HepG2 (cell line): ENCODE measurements around the gene CSPG5. TPM values are rescaled to one million over a fixed set of nuclear protein-coding genes. Genes with fewer than 3 reads are reported as not detected.

Experiments used
- ATAC-seq: fragments of 200-7000 bp; cut with Tn5 transposase; 3 replicates; pipeline ENCODE4 v1.9.1; 2020; ENCODE audit warnings: mild to moderate bottlenecking, moderate library complexity
- BruUV-seq: library from RNA; stranded (reverse); fragments of 400-500 nt; replicated peaks from 2 replicates; lab custom pipeline; 2021; lab: Mats Ljungman, UMichigan
- CTCF ChIA-PET: fragments of 300-600 bp; formaldehyde crosslinking; extraction: SDS; loops from one replicate; lab custom pipeline; 2021; ENCODE audit warnings: low total read pairs, inconsistent platforms, low intra/inter-chr PET ratio; lab: Yijun Ruan, JAX
- POLR2A ChIA-PET: fragments of 350-600 bp; sonication (Branson Sonifier 250); formaldehyde crosslinking; loops from one replicate; lab custom pipeline; 2020; ENCODE audit warnings: antibody characterized with exemption, inconsistent platforms; lab: Yijun Ruan, JAX
- DNase-seq: peaks from one replicate; pipeline ENCODE4 v3.0.0-alpha.2; 2015; ENCODE audit warnings: low spot score
- FAIRE-seq: peaks from 3 replicates; lab custom pipeline; 2011; peaks lifted over from hg19 to GRCh38; lab: Jason Lieb, UNC
- H2AFZ ChIP-seq: one replicate; pipeline ENCODE4 v1.6.1; 2011; ENCODE audit warnings: low read length, inconsistent platforms
- H3K27ac ChIP-seq: fragments of 300-600 bp; 3 replicates; pipeline ENCODE4 v1.8.0; 2011; ENCODE audit warnings: mixed run types, mild to moderate bottlenecking, mixed read lengths, low read length, inconsistent platforms; ENCODE audit not compliant: insufficient read depth; ENCODE audit errors: extremely low read length
- H3K27me3 ChIP-seq, 2 experiments: fragments of 200-600 bp in 1 of 2; 2 replicates in 1 of 2; 3 replicates in 1 of 2; pipeline versions ENCODE4 v1.6.0 to v1.8.0; 2011; ENCODE audit warnings: low read length in 2 of 2, mild to moderate bottlenecking in 2 of 2, moderate library complexity in 2 of 2, inconsistent platforms in 1 of 2; ENCODE audit not compliant: insufficient read depth in 2 of 2, control insufficient read depth in 1 of 2
- H3K36me3 ChIP-seq, 2 experiments: fragments of 200-600 bp in 1 of 2; replicated peaks in 1 of 2; 2 replicates in 1 of 2; 3 replicates in 1 of 2; pipeline versions ENCODE4 v1.5.1 to v1.8.0; 2011; ENCODE audit warnings: low read length in 2 of 2, inconsistent platforms in 1 of 2; ENCODE audit not compliant: insufficient read depth in 2 of 2, control insufficient read depth in 1 of 2
- H3K4me1 ChIP-seq: 2 replicates; pipeline ENCODE4 v1.5.1; 2012; ENCODE audit warnings: low read length, inconsistent platforms; ENCODE audit not compliant: insufficient read depth
- H3K4me2 ChIP-seq: 2 replicates; pipeline ENCODE4 v1.6.0; 2011; ENCODE audit warnings: low read depth, low read length, inconsistent platforms
- H3K4me3 ChIP-seq, 3 experiments: fragments of 200-600 bp in 1 of 3; sonication (generic), shearing (Covaris generic) in 1 of 3; replicated peaks in 1 of 3; 2 replicates each; pipeline ENCODE4 v1.5.1; 2011 to 2016; ENCODE audit warnings: low read length in 3 of 3, inconsistent platforms in 2 of 3, low read depth in 2 of 3, mild to moderate bottlenecking in 2 of 3, control low read depth in 1 of 3, mixed read lengths in 1 of 3; ENCODE audit not compliant: insufficient read depth in 1 of 3
- H3K79me2 ChIP-seq: one replicate; pipeline ENCODE4 v1.6.1; 2011; ENCODE audit warnings: low read length, inconsistent platforms; ENCODE audit not compliant: insufficient read depth
- H3K9ac ChIP-seq: 2 replicates; pipeline ENCODE4 v1.6.0; 2011; ENCODE audit warnings: mild to moderate bottlenecking, low read depth, low read length, inconsistent platforms; ENCODE audit not compliant: insufficient read depth
- H3K9me3 ChIP-seq: 2 replicates; pipeline ENCODE4 v1.5.1; 2012; ENCODE audit warnings: mild to moderate bottlenecking, low read length
- H4K20me1 ChIP-seq: 2 replicates; pipeline ENCODE4 v1.6.0; 2011; ENCODE audit warnings: inconsistent platforms, mild to moderate bottlenecking, low read length, moderate library complexity; ENCODE audit not compliant: insufficient read depth
- CBFB ChIP-seq: sonication (generic); formaldehyde crosslinking; IDR thresholded peaks from 2 replicates; pipeline ENCODE4 v1.4.0; 2020; ENCODE audit warnings: missing genetic modification reagents
- ETV6 ChIP-seq: sonication (generic); formaldehyde crosslinking; conservative IDR thresholded peaks from 2 replicates; pipeline ENCODE4 v1.4.0; 2020; ENCODE audit warnings: missing genetic modification reagents
- FOXK2 ChIP-seq: fragments of 450-650 bp; IDR thresholded peaks from 2 replicates; pipeline ENCODE4 v1.6.1; 2016
- JUND ChIP-seq: sonication (generic); formaldehyde crosslinking; IDR thresholded peaks from 2 replicates; pipeline ENCODE4 v1.8.0; 2022; ENCODE audit warnings: mild to moderate bottlenecking, missing genetic modification reagents
- KAT2B ChIP-seq: fragments of 150-350 bp; IDR thresholded peaks from 2 replicates; pipeline ENCODE4 v1.6.1; 2014; ENCODE audit warnings: low read depth, low read length, borderline replicate concordance
- MIER2 ChIP-seq: IDR thresholded peaks from 2 replicates; pipeline ENCODE4 v1.6.1; 2016; ENCODE audit warnings: missing biosample characterization, missing genetic modification reagents
- NFKBIZ ChIP-seq: IDR thresholded peaks from 2 replicates; pipeline ENCODE4 v1.6.1; 2018; ENCODE audit warnings: missing genetic modification reagents, missing compliant biosample characterization
- RARA ChIP-seq: IDR thresholded peaks from 2 replicates; pipeline ENCODE4 v1.6.1; 2016; ENCODE audit warnings: missing genetic modification reagents, missing compliant biosample characterization
- SKI ChIP-seq: fragments of 450-650 bp; IDR thresholded peaks from one replicate; pipeline ENCODE4 v1.6.1; 2018; ENCODE audit warnings: mild to moderate bottlenecking; ENCODE audit not compliant: partially characterized antibody
- SRSF9 ChIP-seq: fragments of 200-400 bp; formaldehyde crosslinking; IDR thresholded peaks from 2 replicates; pipeline ENCODE4 v1.6.1; 2018; ENCODE audit warnings: borderline replicate concordance, mild to moderate bottlenecking, low read depth, low read length; ENCODE audit not compliant: insufficient read depth, poor library complexity, severe bottlenecking
- TERF1 ChIP-seq: sonication (generic); formaldehyde crosslinking; IDR thresholded peaks from 2 replicates; pipeline ENCODE4 v1.8.0; 2022; ENCODE audit warnings: mild to moderate bottlenecking, missing genetic modification reagents, moderate library complexity
- YEATS2 ChIP-seq: sonication (generic); formaldehyde crosslinking; IDR thresholded peaks from 2 replicates; pipeline ENCODE4 v1.4.0; 2020; ENCODE audit warnings: missing genetic modification reagents, borderline replicate concordance
- ZNF282 ChIP-seq: fragments of 450-650 bp; IDR thresholded peaks from 2 replicates; pipeline ENCODE4 v1.6.1; 2018; ENCODE audit not compliant: partially characterized antibody
- ZNF431 ChIP-seq: sonication (generic); formaldehyde crosslinking; IDR thresholded peaks from 2 replicates; pipeline ENCODE4 v1.9.0; 2022; ENCODE audit warnings: missing genetic modification reagents, low read depth, mild to moderate bottlenecking, borderline replicate concordance
- ZNF451 ChIP-seq: sonication (generic); formaldehyde crosslinking; IDR thresholded peaks from 2 replicates; pipeline ENCODE4 v1.5.0; 2020; ENCODE audit warnings: mild to moderate bottlenecking, missing genetic modification reagents
- ZNF577 ChIP-seq: sonication (generic); formaldehyde crosslinking; IDR thresholded peaks from 2 replicates; pipeline ENCODE4 v1.4.0; 2020; ENCODE audit warnings: mild to moderate bottlenecking, low read depth, missing genetic modification reagents, borderline replicate concordance
- ZNF776 ChIP-seq: sonication (generic); formaldehyde crosslinking; IDR thresholded peaks from 2 replicates; pipeline ENCODE4 v1.4.0; 2020; ENCODE audit warnings: mild to moderate bottlenecking, missing genetic modification reagents
- ZNF878 ChIP-seq: sonication (generic); formaldehyde crosslinking; IDR thresholded peaks from 2 replicates; pipeline ENCODE4 v1.8.1; 2023; ENCODE audit warnings: mild to moderate bottlenecking, missing genetic modification reagents, moderate library complexity
- WGBS: methylation state at CpG from one replicate; pipeline ENCODE4 v1.1.6; 2017; ENCODE audit warnings: low lambda C conversion rate; 5-methylcytosine and 5-hydroxymethylcytosine counted together
- in situ Hi-C: cut with HindIII; loops from 2 replicates; pipeline ENCODE4 v1.10.0; 2017; ENCODE audit warnings: low pct_unique_long_range_greater_than_20kb; ENCODE audit not compliant: extremely low pct_ligation_motif_present
- intact Hi-C: fragments of 100-400 bp; cut with micrococcal nuclease; formaldehyde crosslinking; loops from one replicate; pipeline ENCODE4 v1.10.0; 2022; ENCODE audit not compliant: unreplicated experiment
- polyA plus RNA-seq, 8 experiments: library from polyadenylated mRNA; depleted of rRNA in 3 of 8; stranded (reverse) in 7 of 8; unstranded in 1 of 8; fragments of >200 nt; fragmentation: Illumina TruSeq in 4 of 8; extraction: Trizol in 4 of 8; gene quantifications; 2 replicates each; pipeline versions ENCODE4 v1.2.1 to v1.2.3, GENCODE V29; 2011 to 2016; ENCODE audit warnings: low read depth in 4 of 8, missing spikeins in 1 of 8, mixed read lengths in 1 of 8; ENCODE audit not compliant: insufficient read depth in 1 of 8
- total RNA-seq, 5 experiments: library from RNA; depleted of rRNA; stranded (reverse); fragments of >200 nt; fragmentation: Illumina TruSeq; extraction: Trizol; gene quantifications; 2 replicates each; pipeline ENCODE4 v1.2.3, GENCODE V29; 2016; ENCODE audit warnings: low read depth in 1 of 5
- TF ChIP-seq, protein P1 (sequence below): sonication (generic); formaldehyde crosslinking; IDR thresholded peaks from 2 replicates; pipeline ENCODE4 v1.4.0; 2020; ENCODE audit warnings: mild to moderate bottlenecking, missing genetic modification reagents, borderline replicate concordance

CSPG5 gene
- total and polyA plus RNA-seq, 2 of the 13 experiments (the other 11 are each of a cell fraction or from before 2014, with no cell fraction given), result 0.07 to 0.15 TPM

- WGBS, result 100% methylated on average over 3 of the region's 3 CpGs
- CTCF ChIA-PET, result no interaction called here
- ATAC-seq (no peak), FAIRE-seq (no peak)
- H2AFZ ChIP-seq, result no peak overlapping the region
- peaks cover 23 to 62% of the 10 kb centered on the region in 2 experiments for H3K36me3 ChIP-seq
- no peaks in the 10 kb centered on the region for H3K79me2 ChIP-seq
- BruUV-seq, result no TSS peak
- POLR2A ChIA-PET, result no interaction called here
- H3K27ac ChIP-seq, result no peak overlapping the region
- TF ChIP-seq ZNF451 (no peak), MIER2 (CRISPR knock-in tag) (no peak), FOXK2 (no peak), SKI (no peak), RARA (CRISPR knock-in tag) (no peak), NFKBIZ (CRISPR knock-in tag) (no peak), CBFB (CRISPR knock-in tag) (no peak), TERF1 (no peak), ZNF776 (CRISPR knock-in tag) (no peak), ZNF878 (CRISPR knock-in tag) (no peak), ZNF577 (CRISPR knock-in tag) (no peak), ETV6 (CRISPR knock-in tag) (no peak), SRSF9 (no peak), JUND (CRISPR knock-in tag) (no peak), KAT2B (no peak), ZNF431 (CRISPR knock-in tag) (no peak), YEATS2 (CRISPR knock-in tag) (no peak), ZNF282 (no peak)
- TF ChIP-seq, protein P1, sequence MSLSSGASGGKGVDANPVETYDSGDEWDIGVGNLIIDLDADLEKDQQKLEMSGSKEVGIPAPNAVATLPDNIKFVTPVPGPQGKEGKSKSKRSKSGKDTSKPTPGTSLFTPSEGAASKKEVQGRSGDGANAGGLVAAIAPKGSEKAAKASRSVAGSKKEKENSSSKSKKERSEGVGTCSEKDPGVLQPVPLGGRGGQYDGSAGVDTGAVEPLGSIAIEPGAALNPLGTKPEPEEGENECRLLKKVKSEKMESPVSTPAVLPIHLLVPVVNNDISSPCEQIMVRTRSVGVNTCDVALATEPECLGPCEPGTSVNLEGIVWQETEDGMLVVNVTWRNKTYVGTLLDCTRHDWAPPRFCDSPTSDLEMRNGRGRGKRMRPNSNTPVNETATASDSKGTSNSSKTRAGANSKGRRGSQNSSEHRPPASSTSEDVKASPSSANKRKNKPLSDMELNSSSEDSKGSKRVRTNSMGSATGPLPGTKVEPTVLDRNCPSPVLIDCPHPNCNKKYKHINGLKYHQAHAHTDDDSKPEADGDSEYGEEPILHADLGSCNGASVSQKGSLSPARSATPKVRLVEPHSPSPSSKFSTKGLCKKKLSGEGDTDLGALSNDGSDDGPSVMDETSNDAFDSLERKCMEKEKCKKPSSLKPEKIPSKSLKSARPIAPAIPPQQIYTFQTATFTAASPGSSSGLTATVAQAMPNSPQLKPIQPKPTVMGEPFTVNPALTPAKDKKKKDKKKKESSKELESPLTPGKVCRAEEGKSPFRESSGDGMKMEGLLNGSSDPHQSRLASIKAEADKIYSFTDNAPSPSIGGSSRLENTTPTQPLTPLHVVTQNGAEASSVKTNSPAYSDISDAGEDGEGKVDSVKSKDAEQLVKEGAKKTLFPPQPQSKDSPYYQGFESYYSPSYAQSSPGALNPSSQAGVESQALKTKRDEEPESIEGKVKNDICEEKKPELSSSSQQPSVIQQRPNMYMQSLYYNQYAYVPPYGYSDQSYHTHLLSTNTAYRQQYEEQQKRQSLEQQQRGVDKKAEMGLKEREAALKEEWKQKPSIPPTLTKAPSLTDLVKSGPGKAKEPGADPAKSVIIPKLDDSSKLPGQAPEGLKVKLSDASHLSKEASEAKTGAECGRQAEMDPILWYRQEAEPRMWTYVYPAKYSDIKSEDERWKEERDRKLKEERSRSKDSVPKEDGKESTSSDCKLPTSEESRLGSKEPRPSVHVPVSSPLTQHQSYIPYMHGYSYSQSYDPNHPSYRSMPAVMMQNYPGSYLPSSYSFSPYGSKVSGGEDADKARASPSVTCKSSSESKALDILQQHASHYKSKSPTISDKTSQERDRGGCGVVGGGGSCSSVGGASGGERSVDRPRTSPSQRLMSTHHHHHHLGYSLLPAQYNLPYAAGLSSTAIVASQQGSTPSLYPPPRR (CRISPR knock-in tag), result no peak
- TF ChIP-seq, all 625 proteins: peak for 0
- Histone ChIP-seq H3K4me2 (no peak overlapping the region), H3K9me3 (no peaks in the 10 kb centered on the region), H3K4me3 (no peak overlapping the region), H3K27me3 (no peaks in the 10 kb centered on the region), H4K20me1 (no peaks in the 10 kb centered on the region), H3K4me1 (no peaks in the 10 kb centered on the region), H3K9ac (no peak overlapping the region)
- no peak for DNase-seq
- in situ Hi-C loops, result no loop called here
- intact Hi-C loops, result no loop called here
Measured at GRCh38 chr3:47601281-47601680, 22.6 kb upstream of the CSPG5 start.
